Endothelial cell of umbilical vein (primary cell): Measurements from ENCODE around the gene MAP3K13. TPM values are rescaled to one million over a fixed set of nuclear protein-coding genes. Genes with fewer than 3 reads are reported as not detected.

Experiments
- BruUV-seq: library from RNA; stranded (reverse); fragments of 400-500 nt; replicated peaks from 2 replicates; lab custom pipeline; 2021; lab: Mats Ljungman, UMichigan
- CTCF ChIA-PET: fragments of 300-600, 350-600 bp; sonication (Branson Sonifier 250); formaldehyde crosslinking; loops from one replicate; lab custom pipeline; 2021; ENCODE audit warnings: antibody characterized with exemption, inconsistent platforms; lab: Charles Lee
- POLR2A ChIA-PET: fragments of 300-600, 350-600 bp; sonication (Branson Sonifier 250); formaldehyde crosslinking; loops from one replicate; lab custom pipeline; 2021; ENCODE audit warnings: antibody characterized with exemption, inconsistent platforms; lab: Charles Lee
- DNase-seq: peaks from one replicate; pipeline ENCODE4 v3.0.0-alpha.2; 2011; ENCODE audit warnings: low read depth, low spot score
- FAIRE-seq: peaks from 2 replicates; lab custom pipeline; 2011; peaks lifted over from hg19 to GRCh38; lab: Jason Lieb, UNC
- H2AFZ ChIP-seq: 2 replicates; pipeline ENCODE4 v1.6.0; 2012; ENCODE audit warnings: low read depth, low read length, control low read depth, inconsistent platforms
- H3K27ac ChIP-seq: 2 replicates; pipeline ENCODE4 v1.5.1; 2011; ENCODE audit warnings: low read depth, mild to moderate bottlenecking, control low read depth, low read length, moderate library complexity; ENCODE audit not compliant: insufficient read depth
- H3K27me3 ChIP-seq, 2 experiments: 2 replicates each; pipeline versions ENCODE4 v1.6.0 to v1.6.1; 2011; ENCODE audit warnings: low read length in 2 of 2, mixed read lengths in 1 of 2; ENCODE audit not compliant: control insufficient read depth in 2 of 2, insufficient read depth in 2 of 2
- H3K36me3 ChIP-seq, 2 experiments: 2 replicates in 1 of 2; 3 replicates in 1 of 2; pipeline ENCODE4 v1.5.1; 2011; ENCODE audit warnings: low read length in 2 of 2, mild to moderate bottlenecking in 1 of 2, moderate library complexity in 1 of 2; ENCODE audit not compliant: control insufficient read depth in 2 of 2, insufficient read depth in 2 of 2; ENCODE audit errors: extremely low read depth in 1 of 2
- H3K4me1 ChIP-seq: 3 replicates; pipeline ENCODE4 v1.5.1; 2011; ENCODE audit warnings: mild to moderate bottlenecking, low read length; ENCODE audit not compliant: control insufficient read depth, insufficient read depth; ENCODE audit errors: extremely low read depth
- H3K4me2 ChIP-seq: 2 replicates; pipeline ENCODE4 v1.6.1; 2011; ENCODE audit warnings: low read length, control low read depth, mixed read lengths; ENCODE audit not compliant: insufficient read depth
- H3K4me3 ChIP-seq, 3 experiments: fragments of 200-600 bp in 1 of 3; sonication (generic), shearing (Covaris generic) in 1 of 3; replicated peaks in 1 of 3; 2 replicates each; pipeline ENCODE4 v1.5.1; 2011 to 2016; ENCODE audit warnings: control low read depth in 3 of 3, low read length in 3 of 3, mild to moderate bottlenecking in 2 of 3, inconsistent platforms in 1 of 3, low read depth in 1 of 3, moderate library complexity in 1 of 3; ENCODE audit not compliant: insufficient read depth in 1 of 3
- H3K79me2 ChIP-seq: 2 replicates; pipeline ENCODE4 v1.6.0; 2012; ENCODE audit warnings: low read length, inconsistent platforms; ENCODE audit not compliant: control insufficient read depth, insufficient read depth
- H3K9ac ChIP-seq: replicated peaks from 2 replicates; pipeline ENCODE3; 2011; ENCODE audit warnings: low read length, control low read depth; ENCODE audit not compliant: insufficient read depth; ENCODE audit errors: extremely low read depth
- H3K9me1 ChIP-seq: replicated peaks from 3 replicates; pipeline ENCODE4 v1.6.0; 2011; ENCODE audit warnings: mild to moderate bottlenecking, low read length; ENCODE audit not compliant: control insufficient read depth, insufficient read depth; ENCODE audit errors: extremely low read depth
- H3K9me3 ChIP-seq: replicated peaks from 2 replicates; pipeline ENCODE4 v1.5.1; 2012; ENCODE audit warnings: low read length, inconsistent platforms; ENCODE audit not compliant: control insufficient read depth, insufficient read depth
- H4K20me1 ChIP-seq: replicated peaks from 2 replicates; pipeline ENCODE3; 2011; ENCODE audit warnings: mild to moderate bottlenecking, low read length; ENCODE audit not compliant: control insufficient read depth, insufficient read depth; ENCODE audit errors: extremely low read depth
- CTCF ChIP-seq, 2 donors: IDR thresholded peaks; 1 replicate in 1 of 2; 2 replicates in 1 of 2; pipeline ENCODE4 v1.5.1; 2011; ENCODE audit warnings: low read length in 2 of 2, mild to moderate bottlenecking in 2 of 2, moderate library complexity in 2 of 2, control low read depth in 1 of 2, inconsistent platforms in 1 of 2, low read depth in 1 of 2; ENCODE audit not compliant: insufficient read depth in 1 of 2; ENCODE audit errors: extremely low read depth in 1 of 2
- EZH2 ChIP-seq: IDR thresholded peaks from 2 replicates; pipeline ENCODE4 v1.6.1; 2012; ENCODE audit warnings: borderline replicate concordance, low read depth, mild to moderate bottlenecking, moderate library complexity, low read length, inconsistent platforms; ENCODE audit not compliant: severe bottlenecking
- FOS ChIP-seq: IDR thresholded peaks from 2 replicates; pipeline ENCODE4 v1.6.1; 2011; ENCODE audit warnings: mild to moderate bottlenecking, low read length, moderate library complexity, borderline replicate concordance; ENCODE audit not compliant: insufficient read depth
- GATA2 ChIP-seq: IDR thresholded peaks from 2 replicates; pipeline ENCODE4 v1.7.0; 2011; ENCODE audit warnings: low read depth, mild to moderate bottlenecking, moderate library complexity, mixed read lengths, low read length; ENCODE audit not compliant: insufficient read length, insufficient read depth
- JUN ChIP-seq: IDR thresholded peaks from 2 replicates; pipeline ENCODE4 v1.6.1; 2011; ENCODE audit warnings: borderline replicate concordance, low read depth; ENCODE audit not compliant: insufficient read length, insufficient read depth
- MAX ChIP-seq: IDR thresholded peaks from 2 replicates; pipeline ENCODE4 v1.6.1; 2011; ENCODE audit not compliant: insufficient read depth, insufficient read length
- MYC ChIP-seq: IDR thresholded peaks from one replicate; pipeline ENCODE4 v1.6.1; 2011; ENCODE audit warnings: mild to moderate bottlenecking, low read depth, low read length
- POLR2A ChIP-seq: IDR thresholded peaks from 2 replicates; pipeline ENCODE4 v1.6.1; 2012; ENCODE audit warnings: low read depth, mild to moderate bottlenecking, control low read depth, low read length
- POLR2AphosphoS5 ChIP-seq: IDR thresholded peaks from 2 replicates; pipeline ENCODE4 v1.6.1; 2012; ENCODE audit warnings: low read depth, mild to moderate bottlenecking, control low read depth, low read length, moderate library complexity; ENCODE audit not compliant: insufficient read depth
- dilution Hi-C: fragments of 300-500 bp; cut with MboI; formaldehyde crosslinking; loops from one replicate; pipeline ENCODE4 v1.15.0; 2019; ENCODE audit warnings: low sequenced_read_pairs; ENCODE audit not compliant: extremely low pct_ligation_motif_present
- intact Hi-C: fragments of 100-400 bp; cut with micrococcal nuclease; formaldehyde crosslinking; loops from one replicate; pipeline ENCODE4 v1.10.0; 2022
- polyA plus RNA-seq, 4 experiments: library from polyadenylated mRNA; depleted of rRNA in 3 of 4; stranded (reverse) in 3 of 4; unstranded in 1 of 4; fragments of >200 nt; gene quantifications; 2 replicates each; pipeline versions ENCODE4 v1.2.1 to v1.2.3, GENCODE V29; 2011 to 2012; ENCODE audit warnings: missing spikeins in 1 of 4
- total RNA-seq: library from RNA; stranded (reverse); gene quantifications from 2 replicates; pipeline ENCODE4 v1.2.3, GENCODE V29; 2021

The MAP3K13 gene
- total and polyA plus RNA-seq, 2 donors (not counting 3 experiments of a cell fraction or from before 2014, with no cell fraction given): 6.2 to 15.4 TPM

GRCh38 chr3:185477316-185477715, 114.4 kb downstream of the MAP3K13 start:
- dilution Hi-C loops: no loop called here
- no peaks in the 10 kb centered on the region for H3K79me2 ChIP-seq
- TF ChIP-seq GATA2: no peak
- no peak for TF ChIP-seq EZH2
- TF ChIP-seq FOS: no peak
- no peak for TF ChIP-seq POLR2A
- TF ChIP-seq POLR2AphosphoS5: no peak
- no peak for TF ChIP-seq MAX
- TF ChIP-seq CTCF (IDR thresholded peaks at IDR 0.05; ENCODE audit: extremely low read depth in 1 of 2, insufficient read depth in 1 of 2, low read depth in 1 of 2, low read length in 2 of 2): no peak
- no peak for TF ChIP-seq MYC
- no peak for TF ChIP-seq JUN
- FAIRE-seq (peak; percentile 60), DNase-seq (no peak)
- H3K9me3 ChIP-seq: no peaks in the 10 kb centered on the region
- BruUV-seq: no TSS peak
- ChIA-PET CTCF (no interaction called here), POLR2A (no interaction called here)
- no peak overlapping the region for H3K27ac ChIP-seq
- no peaks in the 10 kb centered on the region for H3K4me1 ChIP-seq
- intact Hi-C loops: no loop called here
- H2AFZ ChIP-seq: no peak overlapping the region
- no peak overlapping the region for H3K4me3 ChIP-seq
- H3K9ac ChIP-seq: no peak overlapping the region
- no peaks in the 10 kb centered on the region for H4K20me1 ChIP-seq
- no peaks in the 10 kb centered on the region for H3K9me1 ChIP-seq
- no peaks in the 10 kb centered on the region for H3K36me3 ChIP-seq
- H3K27me3 ChIP-seq: no peaks in the 10 kb centered on the region
- H3K4me2 ChIP-seq: no peak overlapping the region
